Measurements from ENCODE around the gene MOSMO.

GRCh38 chr16:22071331-22071910 is 63.5 kb downstream of the MOSMO start:
- TF ChIP-seq CTCF (conservative IDR thresholded peaks at IDR 0.05; ENCODE audit: low read depth, low read length) (no peak), EZH2 (IDR thresholded peaks at IDR 0.05; ENCODE audit: low read length, unreplicated experiment) (no peak), EZH2phosphoT487 (IDR thresholded peaks at IDR 0.05; ENCODE audit: borderline replicate concordance, low read length) (no peak)
